Measurements from ENCODE around the gene RACK1. TPM values are rescaled to one million over a fixed set of nuclear protein-coding genes. Genes with fewer than 3 reads are reported as not detected.

RACK1 gene
- total RNA-seq, 2 experiments from 2014 or later, result 2,077 to 5,614 TPM

DNA sequence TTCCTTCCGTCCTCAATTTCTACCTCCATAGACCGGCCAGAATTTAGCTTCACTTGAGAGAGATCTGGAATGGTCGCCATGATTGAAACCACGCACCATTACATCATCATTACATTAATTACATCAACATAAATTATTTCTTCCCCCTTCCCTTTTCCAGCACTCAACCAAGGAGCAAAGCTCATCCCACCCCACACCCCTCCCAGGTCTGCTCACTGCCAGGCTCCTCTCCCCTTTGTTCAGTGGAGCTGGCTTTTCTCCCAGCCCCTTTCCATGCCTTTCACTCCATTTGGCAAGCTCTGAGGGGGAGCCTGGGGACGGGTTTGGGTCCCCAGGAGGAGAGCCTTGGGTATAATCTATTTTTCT, 8.4 kb downstream of the RACK1 start:
- Histone ChIP-seq H3K79me2 (ENCODE audit: insufficient read depth, low read depth, low read length) (peaks cover 23% of the 10 kb centered on the region; the same call in 1 of the 2 replicates), H3K4me2 (ENCODE audit: low read length) (no peak overlapping the region), H3K9me3 (ENCODE audit: low read length) (no peaks in the 10 kb centered on the region), H2AFZ (ENCODE audit: low read length) (no peak overlapping the region), H3K4me3 (ENCODE audit: low read depth, low read length, poor library complexity, severe bottlenecking) (no peak overlapping the region), H3K36me3 (ENCODE audit: insufficient read depth, low read length) (peaks cover 98% of the 10 kb centered on the region), H3K9me2 (ENCODE audit: insufficient read depth, low read length) (no peaks in the 10 kb centered on the region), H3K27ac (ENCODE audit: low read depth, low read length, poor library complexity, severe bottlenecking) (peak overlapping the region; percentile 13), H4K20me1 (ENCODE audit: insufficient read depth, low read length) (peaks cover 26% of the 10 kb centered on the region), H3K4me1 (ENCODE audit: insufficient read depth, low read length, poor library complexity, severe bottlenecking) (peaks cover 9% of the 10 kb centered on the region)
- BruUV-seq (replicated peaks), result TSS peak; percentile 87
- no peak for DNase-seq (ENCODE audit: low spot score)
- intact Hi-C loops (cut with micrococcal nuclease; ENCODE audit: unreplicated experiment), result no loop called here
- POLR2A ChIA-PET, result interaction anchor here (1.0 kb wide), 1 partner anchor 12 kb away, joined by 3 read pairs; the partner anchor contains the start of gene TRIM41
- TF ChIP-seq, protein P1, sequence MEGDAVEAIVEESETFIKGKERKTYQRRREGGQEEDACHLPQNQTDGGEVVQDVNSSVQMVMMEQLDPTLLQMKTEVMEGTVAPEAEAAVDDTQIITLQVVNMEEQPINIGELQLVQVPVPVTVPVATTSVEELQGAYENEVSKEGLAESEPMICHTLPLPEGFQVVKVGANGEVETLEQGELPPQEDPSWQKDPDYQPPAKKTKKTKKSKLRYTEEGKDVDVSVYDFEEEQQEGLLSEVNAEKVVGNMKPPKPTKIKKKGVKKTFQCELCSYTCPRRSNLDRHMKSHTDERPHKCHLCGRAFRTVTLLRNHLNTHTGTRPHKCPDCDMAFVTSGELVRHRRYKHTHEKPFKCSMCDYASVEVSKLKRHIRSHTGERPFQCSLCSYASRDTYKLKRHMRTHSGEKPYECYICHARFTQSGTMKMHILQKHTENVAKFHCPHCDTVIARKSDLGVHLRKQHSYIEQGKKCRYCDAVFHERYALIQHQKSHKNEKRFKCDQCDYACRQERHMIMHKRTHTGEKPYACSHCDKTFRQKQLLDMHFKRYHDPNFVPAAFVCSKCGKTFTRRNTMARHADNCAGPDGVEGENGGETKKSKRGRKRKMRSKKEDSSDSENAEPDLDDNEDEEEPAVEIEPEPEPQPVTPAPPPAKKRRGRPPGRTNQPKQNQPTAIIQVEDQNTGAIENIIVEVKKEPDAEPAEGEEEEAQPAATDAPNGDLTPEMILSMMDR (conservative IDR thresholded peaks at IDR 0.05; ENCODE audit: low read length), result no peak
- TF ChIP-seq EZH2phosphoT487 (IDR thresholded peaks at IDR 0.05; ENCODE audit: borderline replicate concordance, low read depth, low read length), result no peak
- CTCF ChIA-PET (ENCODE audit: unreplicated experiment), result no interaction called here

DNA sequence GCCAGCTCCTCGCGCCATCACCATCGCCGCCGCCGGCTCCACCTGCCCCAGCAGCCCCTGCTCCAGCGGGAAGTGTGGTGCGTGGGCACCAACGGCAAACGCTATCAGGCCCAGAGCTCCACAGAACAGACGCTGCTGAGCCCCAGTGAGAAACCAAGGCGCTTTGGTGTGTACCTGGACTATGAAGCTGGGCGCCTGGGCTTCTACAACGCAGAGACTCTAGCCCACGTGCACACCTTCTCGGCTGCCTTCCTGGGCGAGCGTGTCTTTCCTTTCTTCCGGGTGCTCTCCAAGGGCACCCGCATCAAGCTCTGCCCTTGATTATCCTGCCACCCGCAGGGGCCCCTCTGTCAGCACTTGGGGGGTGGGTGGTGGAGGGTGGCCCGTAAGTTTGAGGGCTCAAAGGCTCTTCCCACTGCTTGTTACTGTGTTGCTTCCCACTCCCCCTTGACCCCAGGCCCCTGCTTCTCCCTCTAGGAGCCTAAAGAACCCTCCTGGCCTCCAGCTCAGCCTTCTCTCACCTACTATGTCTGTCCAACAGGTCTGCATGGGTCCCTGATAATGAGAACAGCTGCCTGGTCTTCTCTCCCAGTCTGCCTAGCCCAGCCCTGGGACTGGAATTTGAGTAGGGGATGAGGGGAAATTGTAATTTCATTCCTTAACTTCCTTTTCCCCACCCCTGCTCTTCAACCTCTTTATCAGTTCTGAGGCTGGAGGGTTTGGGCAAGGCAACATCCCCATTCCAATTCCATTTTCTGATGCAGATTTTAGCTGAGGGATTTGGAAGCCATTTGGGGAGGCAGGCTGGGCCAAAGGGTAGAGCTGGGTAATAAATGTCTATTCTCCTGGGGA, 9.0 kb downstream of the RACK1 start:
- no peaks in the 10 kb centered on the region for H3K9me2 ChIP-seq (ENCODE audit: insufficient read depth, low read length)
- ChIA-PET POLR2A (interaction anchor here (0.6 to 1.0 kb wide), 2 partner anchors 11 to 33 kb away, joined by 3 read pairs; partner anchors contain the start of gene TRIM41), CTCF (ENCODE audit: unreplicated experiment) (no interaction called here)
- H3K4me3 ChIP-seq (ENCODE audit: low read depth, low read length, poor library complexity, severe bottlenecking), result no peak overlapping the region
- TF ChIP-seq, protein P1 (conservative IDR thresholded peaks at IDR 0.05; ENCODE audit: low read length), result no peak
- peaks cover 15% of the 10 kb centered on the region for H3K4me1 ChIP-seq (ENCODE audit: insufficient read depth, low read length, poor library complexity, severe bottlenecking)
- H3K79me2 ChIP-seq (ENCODE audit: insufficient read depth, low read depth, low read length), result peaks cover 17% of the 10 kb centered on the region; the same call in 1 of the 2 replicates
- peak overlapping the region; percentile 18 for H3K27ac ChIP-seq (ENCODE audit: low read depth, low read length, poor library complexity, severe bottlenecking)
- H3K9me3 ChIP-seq (ENCODE audit: low read length), result no peaks in the 10 kb centered on the region
- H3K4me2 ChIP-seq (ENCODE audit: low read length), result no peak overlapping the region
- peaks cover 96% of the 10 kb centered on the region for H3K36me3 ChIP-seq (ENCODE audit: insufficient read depth, low read length)
- no TSS peak for BruUV-seq (replicated peaks)
- DNase-seq (ENCODE audit: low spot score), result no peak
- intact Hi-C loops (cut with micrococcal nuclease; ENCODE audit: unreplicated experiment), result no loop called here
- peaks cover 25% of the 10 kb centered on the region for H4K20me1 ChIP-seq (ENCODE audit: insufficient read depth, low read length)
- no peak overlapping the region for H2AFZ ChIP-seq (ENCODE audit: low read length)
